Head of caudate nucleus (tissue), 42 donors: ENCODE data around the gene KCNJ10.
A peak's percentile ranks its signal among the peaks of the same experiment; 100 is the strongest.

Experiments
- DNase-seq, 42 donors: peaks; one replicate each; pipeline versions ENCODE4 v3.0.0 to v3.0.0-alpha.2; 2020 to 2021; ENCODE audit warnings: mixed read lengths in 7 of 42
- intact Hi-C: fragments of 100-400 bp; cut with DNase I; formaldehyde crosslinking; loops from one replicate; pipeline ENCODE4 v1.15.0; 2022

KCNJ10 gene

DNA sequence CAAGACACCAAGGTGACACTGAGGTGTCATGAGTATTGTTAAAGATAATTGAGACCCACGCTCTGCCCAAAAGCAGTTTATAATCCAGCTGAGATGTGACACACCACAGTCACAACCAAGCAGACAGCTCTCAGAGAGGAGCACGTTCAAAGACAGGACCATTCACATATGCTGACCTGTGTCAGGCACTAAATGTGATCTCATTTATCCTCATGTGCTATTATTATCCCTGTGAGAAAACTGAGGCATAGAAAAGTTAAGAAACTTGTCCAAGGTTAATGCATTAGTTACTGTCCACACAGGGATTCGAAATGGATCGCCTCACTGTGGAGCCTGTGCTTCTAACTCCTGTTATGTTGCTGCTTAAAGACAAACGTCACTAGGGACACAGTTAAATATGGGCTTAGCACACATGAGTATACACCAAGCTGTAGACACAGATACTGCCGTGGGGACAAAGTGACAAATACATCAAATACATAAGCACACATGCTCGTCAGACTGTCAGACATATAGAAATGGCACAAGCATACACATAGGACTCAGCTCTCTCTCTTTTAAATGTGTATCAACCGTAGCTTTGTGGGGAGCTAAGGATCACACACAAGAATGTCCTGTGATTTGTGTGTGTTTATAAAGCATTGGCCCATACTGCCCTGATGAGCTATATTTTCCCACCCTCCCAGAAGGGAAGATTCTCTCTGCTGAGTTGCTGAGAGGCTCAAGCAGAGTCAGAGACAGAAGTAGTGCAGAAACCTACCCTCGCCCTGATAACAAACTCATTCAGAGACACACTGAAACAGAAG lies 32.0 kb upstream of the KCNJ10 start:
- no peak for DNase-seq
- intact Hi-C loops: loop anchor here (2.0 kb wide), 1 partner anchor 151 kb away; no protein-coding TSS in a partner anchor

GRCh38 chr1:160101037-160101716 lies 31.2 kb upstream of the KCNJ10 start:
- peak; percentile 85 to 98 (median 92) for DNase-seq
- intact Hi-C loops: loop anchor here (2.0 kb wide), 1 partner anchor 152 kb away; no protein-coding TSS in a partner anchor

DNA sequence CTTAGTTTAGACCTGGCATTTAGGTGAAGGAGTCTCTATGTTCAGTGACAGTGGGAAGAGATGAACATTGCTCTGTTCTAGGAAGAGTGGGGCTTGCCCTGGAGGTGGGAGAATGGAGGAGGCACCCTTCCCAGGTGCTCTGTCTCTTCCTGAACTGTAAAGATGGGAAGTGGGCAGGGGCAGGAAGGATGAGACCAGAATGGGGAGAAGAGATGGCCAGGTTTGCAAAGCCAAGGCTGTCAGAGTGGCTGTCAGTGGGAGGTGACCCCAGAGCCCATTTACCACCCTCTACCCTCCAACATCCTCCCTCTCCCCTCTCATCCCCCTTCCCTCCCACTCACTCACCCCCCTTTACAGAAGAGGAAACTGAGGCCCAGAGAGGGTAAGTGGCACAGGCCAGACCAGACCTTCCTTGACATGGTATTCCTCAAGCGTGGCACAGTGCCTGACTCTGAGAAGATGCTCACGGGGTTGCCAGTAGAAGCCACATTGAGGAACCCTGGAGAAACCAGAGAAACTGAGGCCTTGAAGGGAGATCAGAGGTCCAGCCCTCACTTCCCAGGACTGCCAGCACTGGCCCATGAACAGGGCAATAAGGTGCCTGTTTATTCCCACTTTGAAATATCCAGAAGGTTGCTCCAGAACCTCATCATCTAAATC lies 29.9 kb upstream of the KCNJ10 start:
- peak in 1 of 42 donors; percentile 18 for DNase-seq
- intact Hi-C loops: loop anchor here (2.0 to 5.0 kb wide), 2 partner anchors 107 to 153 kb away; partner anchors contain the start of gene PEA15

DNA sequence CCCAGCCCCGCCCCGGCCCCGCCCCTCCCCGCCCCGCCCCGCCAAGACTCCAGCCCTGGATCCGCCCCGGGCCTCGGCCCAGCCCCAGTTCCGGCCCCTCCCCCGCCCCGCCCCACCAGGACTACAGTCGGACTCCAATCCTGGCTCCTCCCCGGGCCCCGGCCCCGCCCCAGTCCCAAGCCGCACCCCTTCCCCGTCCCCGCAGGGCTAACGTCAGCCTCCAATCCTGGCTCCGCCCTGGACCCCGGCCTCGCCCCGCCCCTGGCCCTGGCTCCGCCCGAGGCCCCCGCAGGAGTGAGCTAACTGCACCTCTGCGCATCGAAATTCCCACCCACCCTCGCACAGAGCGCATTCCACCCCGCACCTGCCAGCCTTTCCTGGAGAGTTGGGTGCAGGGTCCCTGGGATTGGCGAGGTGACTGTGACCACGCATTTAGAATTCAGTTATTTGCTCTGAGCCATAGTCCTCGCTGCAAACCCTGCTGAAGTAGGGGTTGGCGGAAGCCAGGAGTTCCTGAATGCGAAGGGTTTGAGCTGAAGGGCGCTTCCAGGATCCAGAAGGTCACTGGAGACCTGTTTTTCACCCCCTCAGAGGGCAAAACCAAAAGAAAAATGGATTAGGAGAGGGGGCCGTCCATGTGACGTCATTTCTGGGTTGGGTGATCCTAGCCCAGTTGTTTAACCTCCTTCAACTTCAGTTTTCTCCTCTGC lies 29.0 kb upstream of the KCNJ10 start:
- peak; percentile 95 to 100 (median 99) for DNase-seq
- intact Hi-C loops: loop anchor here (5.0 kb wide), 1 partner anchor 108 kb away; the partner anchor contains the start of gene PEA15

DNA sequence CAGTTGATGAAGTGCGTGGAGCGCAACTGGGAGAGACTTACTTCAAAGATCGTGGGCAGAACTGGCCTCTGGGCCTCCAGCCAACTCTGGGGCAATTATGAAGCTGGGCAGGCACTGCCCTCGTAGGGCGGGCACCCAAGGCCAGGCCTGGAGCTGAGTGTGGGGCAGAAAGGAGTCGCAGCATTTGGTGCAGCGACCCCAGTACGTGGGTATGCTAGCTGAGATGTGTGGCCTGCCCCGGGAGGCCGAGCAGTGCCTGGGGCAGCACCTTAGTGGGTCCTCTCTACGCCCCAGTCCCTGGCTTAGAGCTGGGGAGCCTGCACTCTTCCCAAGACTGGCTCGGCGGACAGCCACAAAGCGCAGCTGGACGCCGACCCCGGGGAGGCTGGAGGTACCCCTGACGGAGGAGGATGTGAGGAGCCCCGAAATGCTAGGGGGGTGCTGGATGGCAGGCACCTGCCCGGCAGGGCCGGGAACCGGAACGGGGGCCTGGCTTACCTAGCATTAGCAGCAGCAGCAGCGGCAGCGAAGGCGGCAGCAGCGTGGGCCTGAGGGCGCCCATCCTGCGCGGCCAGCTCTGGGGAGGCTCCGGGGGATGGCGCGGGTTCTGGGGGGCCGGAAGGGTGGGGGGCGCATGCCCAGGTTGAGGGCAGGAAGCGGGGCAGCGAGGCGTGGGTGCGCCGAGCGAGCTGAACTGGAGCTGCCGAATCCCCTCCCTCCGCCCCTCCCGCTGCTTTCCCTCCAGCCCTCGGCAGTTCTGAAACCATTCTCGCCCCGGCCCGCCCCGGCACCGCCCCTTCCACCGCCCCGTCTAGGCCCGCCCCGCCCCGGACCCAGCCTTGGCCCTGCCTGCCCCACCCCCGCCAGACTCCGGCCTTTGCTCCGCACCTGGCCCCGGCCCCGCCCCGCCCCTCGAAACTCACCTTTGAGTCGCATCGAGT lies 28.2 kb upstream of the KCNJ10 start, which contains the start of gene IGSF8:
TSS of gene IGSF8 (minus strand) at position 709 of the 941 bp plus-strand sequence. CDS start at position 562, 147 bp downstream.
- intact Hi-C loops: loop anchor here (5.0 kb wide), 1 partner anchor 109 kb away; the partner anchor contains the start of gene PEA15
- DNase-seq: peak; percentile 79 to 97 (median 93)

GRCh38 chr1:160097151-160097910 lies 27.4 kb upstream of the KCNJ10 start:
- intact Hi-C loops: loop anchor here (5.0 kb wide), 1 partner anchor 110 kb away; the partner anchor contains the start of gene PEA15

GRCh38 chr1:160096274-160097116 lies 26.5 kb upstream of the KCNJ10 start:
- intact Hi-C loops: loop anchor here (5.0 kb wide), 1 partner anchor 111 kb away; the partner anchor contains the start of gene PEA15

More at GRCh38 chr1:160097151-160097910, 27.4 kb upstream of the KCNJ10 start:
- peak in 8 of 42 donors; percentile 10 to 70 (median 38) for DNase-seq

GRCh38 chr1:160095382-160096105 lies 25.6 kb upstream of the KCNJ10 start:
- peak; percentile 49 to 94 (median 86) for DNase-seq
- intact Hi-C loops: loop anchor here (5.0 kb wide), 1 partner anchor 112 kb away; the partner anchor contains the start of gene PEA15

More at GRCh38 chr1:160096274-160097116, 26.5 kb upstream of the KCNJ10 start:
- DNase-seq: peak in 2 of 42 donors; percentile 23 to 36

DNA sequence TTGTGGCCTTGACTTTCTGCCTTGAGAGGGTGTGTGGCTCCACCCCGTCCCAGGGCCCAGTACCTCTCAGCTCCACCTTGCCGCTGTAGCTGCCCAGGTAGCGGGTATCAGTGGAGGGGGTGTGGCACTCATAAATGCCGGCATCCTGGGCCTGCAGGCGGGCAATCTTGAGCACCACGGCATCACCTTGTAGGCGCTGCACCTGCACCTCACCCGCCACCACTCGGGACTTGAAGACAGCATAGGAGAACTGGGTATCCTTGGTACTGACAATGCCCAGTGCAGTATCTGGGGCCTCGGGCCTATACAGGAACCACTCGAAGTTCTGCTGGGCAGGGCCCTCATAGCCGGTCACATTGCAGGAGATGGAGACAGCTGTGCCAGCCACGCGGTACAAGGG lies 24.8 kb upstream of the KCNJ10 start:
- DNase-seq: peak in 3 of 42 donors; percentile 34 to 38 (median 35)
- intact Hi-C loops: loop anchor here (5.0 kb wide), 1 partner anchor 112 kb away; the partner anchor contains the start of gene PEA15

DNA sequence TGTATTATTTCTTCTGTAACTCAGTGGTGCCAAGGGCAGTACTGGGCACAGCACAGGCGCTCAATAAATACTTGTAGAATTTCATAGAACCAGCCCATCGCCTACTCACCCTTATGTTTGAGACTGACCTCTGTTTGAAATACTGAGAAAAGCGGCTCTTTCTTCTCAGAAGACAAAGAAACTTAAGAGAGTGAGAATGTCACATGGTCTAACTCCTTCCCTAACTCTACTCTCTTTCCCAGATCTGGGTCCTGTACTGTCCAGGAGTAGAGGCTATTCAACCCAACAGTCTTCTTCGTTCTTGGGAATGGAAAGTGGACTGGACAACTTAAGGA lies 24.3 kb upstream of the KCNJ10 start:
- intact Hi-C loops: no loop called here

GRCh38 chr1:160093624-160094290 lies 23.8 kb upstream of the KCNJ10 start:
- intact Hi-C loops: no loop called here
- DNase-seq: peak in 1 of 42 donors; percentile 42

More for the DNA sequence above, 24.3 kb upstream of the KCNJ10 start:
- no peak for DNase-seq

DNA sequence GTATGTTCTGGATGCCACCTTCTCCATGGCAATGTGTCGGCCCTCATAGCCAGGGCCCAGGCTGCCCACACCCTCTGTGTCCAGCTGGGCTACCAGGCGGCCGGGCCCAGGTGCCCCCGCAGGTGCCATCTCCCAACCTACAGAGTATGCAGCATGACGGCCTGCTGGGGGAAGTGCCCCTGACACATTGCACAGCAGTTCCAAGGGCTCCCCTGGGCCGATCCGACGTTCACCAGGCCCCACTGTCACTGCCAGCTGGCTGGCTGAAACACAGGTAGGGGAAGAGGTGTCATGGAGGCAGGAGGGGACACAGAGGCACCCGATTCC lies 23.1 kb upstream of the KCNJ10 start:
- peak in 4 of 42 donors; percentile 16 to 41 (median 31) for DNase-seq
- intact Hi-C loops: no loop called here

DNA sequence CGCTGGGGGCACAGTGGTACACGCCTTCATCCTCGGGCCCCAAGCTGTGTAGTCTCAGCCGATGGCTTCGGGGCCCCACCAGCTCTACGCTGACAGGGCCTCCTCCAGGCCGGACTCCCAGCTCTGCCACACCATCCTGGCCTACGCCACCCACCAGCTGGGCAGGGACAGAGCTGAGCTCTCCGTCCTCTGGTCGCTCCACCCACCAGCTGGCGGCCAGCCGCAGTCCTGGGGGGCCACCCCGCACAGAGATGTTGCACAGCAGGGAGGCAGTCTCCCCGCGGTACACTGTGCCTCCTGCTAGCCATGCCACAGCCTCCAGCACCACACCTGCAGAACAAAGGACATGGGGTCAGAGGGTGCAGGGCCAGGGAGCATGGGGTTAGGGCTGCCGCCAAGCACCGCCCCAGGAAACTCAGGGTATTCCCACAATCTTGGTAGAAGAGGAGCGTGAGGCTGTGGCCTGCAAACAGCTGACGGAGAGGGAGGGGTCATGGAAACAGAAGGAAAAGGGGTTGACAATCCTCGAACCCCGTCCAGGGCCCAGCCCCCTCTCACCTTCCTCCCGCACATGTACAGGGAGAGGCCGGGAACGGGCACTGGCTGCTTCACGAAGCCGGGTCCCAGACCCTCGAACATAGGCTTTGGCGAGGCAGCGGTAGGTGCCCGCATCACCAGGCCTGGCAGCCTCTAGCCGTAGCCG lies 22.6 kb upstream of the KCNJ10 start:
- DNase-seq: peak in 36 of 42 donors; percentile 24 to 88 (median 72)

More for the DNA sequence above, 22.6 kb upstream of the KCNJ10 start:
- intact Hi-C loops: no loop called here
